HepG2 (cell line): ENCODE measurements around the gene UBE2H. TPM values are rescaled to one million over a fixed set of nuclear protein-coding genes. Genes with fewer than 3 reads are reported as not detected.
A peak's percentile ranks its signal among the peaks of the same experiment; 100 is the strongest.

Experiments
- ATAC-seq: fragments of 200-7000 bp; cut with Tn5 transposase; 3 replicates; pipeline ENCODE4 v1.9.1; 2020; ENCODE audit warnings: mild to moderate bottlenecking, moderate library complexity
- BruUV-seq: library from RNA; stranded (reverse); fragments of 400-500 nt; replicated peaks from 2 replicates; lab custom pipeline; 2021; lab: Mats Ljungman, UMichigan
- CTCF ChIA-PET: fragments of 300-600 bp; formaldehyde crosslinking; extraction: SDS; loops from one replicate; lab custom pipeline; 2021; ENCODE audit warnings: low total read pairs, inconsistent platforms, low intra/inter-chr PET ratio; lab: Yijun Ruan, JAX
- POLR2A ChIA-PET: fragments of 350-600 bp; sonication (Branson Sonifier 250); formaldehyde crosslinking; loops from one replicate; lab custom pipeline; 2020; ENCODE audit warnings: antibody characterized with exemption, inconsistent platforms; lab: Yijun Ruan, JAX
- DNase-seq: peaks from one replicate; pipeline ENCODE4 v3.0.0-alpha.2; 2015; ENCODE audit warnings: low spot score
- FAIRE-seq: peaks from 3 replicates; lab custom pipeline; 2011; peaks lifted over from hg19 to GRCh38; lab: Jason Lieb, UNC
- H2AFZ ChIP-seq: one replicate; pipeline ENCODE4 v1.6.1; 2011; ENCODE audit warnings: low read length, inconsistent platforms
- H3K27ac ChIP-seq: fragments of 300-600 bp; 3 replicates; pipeline ENCODE4 v1.8.0; 2011; ENCODE audit warnings: mixed run types, mild to moderate bottlenecking, mixed read lengths, low read length, inconsistent platforms; ENCODE audit not compliant: insufficient read depth; ENCODE audit errors: extremely low read length
- H3K27me3 ChIP-seq, 2 experiments: fragments of 200-600 bp in 1 of 2; 2 replicates in 1 of 2; 3 replicates in 1 of 2; pipeline versions ENCODE4 v1.6.0 to v1.8.0; 2011; ENCODE audit warnings: low read length in 2 of 2, mild to moderate bottlenecking in 2 of 2, moderate library complexity in 2 of 2, inconsistent platforms in 1 of 2; ENCODE audit not compliant: insufficient read depth in 2 of 2, control insufficient read depth in 1 of 2
- H3K36me3 ChIP-seq, 2 experiments: fragments of 200-600 bp in 1 of 2; replicated peaks in 1 of 2; 2 replicates in 1 of 2; 3 replicates in 1 of 2; pipeline versions ENCODE4 v1.5.1 to v1.8.0; 2011; ENCODE audit warnings: low read length in 2 of 2, inconsistent platforms in 1 of 2; ENCODE audit not compliant: insufficient read depth in 2 of 2, control insufficient read depth in 1 of 2
- H3K4me1 ChIP-seq: 2 replicates; pipeline ENCODE4 v1.5.1; 2012; ENCODE audit warnings: low read length, inconsistent platforms; ENCODE audit not compliant: insufficient read depth
- H3K4me2 ChIP-seq: 2 replicates; pipeline ENCODE4 v1.6.0; 2011; ENCODE audit warnings: low read depth, low read length, inconsistent platforms
- H3K4me3 ChIP-seq, 3 experiments: fragments of 200-600 bp in 1 of 3; sonication (generic), shearing (Covaris generic) in 1 of 3; replicated peaks in 1 of 3; 2 replicates each; pipeline ENCODE4 v1.5.1; 2011 to 2016; ENCODE audit warnings: low read length in 3 of 3, inconsistent platforms in 2 of 3, low read depth in 2 of 3, mild to moderate bottlenecking in 2 of 3, control low read depth in 1 of 3, mixed read lengths in 1 of 3; ENCODE audit not compliant: insufficient read depth in 1 of 3
- H3K79me2 ChIP-seq: one replicate; pipeline ENCODE4 v1.6.1; 2011; ENCODE audit warnings: low read length, inconsistent platforms; ENCODE audit not compliant: insufficient read depth
- H3K9ac ChIP-seq: 2 replicates; pipeline ENCODE4 v1.6.0; 2011; ENCODE audit warnings: mild to moderate bottlenecking, low read depth, low read length, inconsistent platforms; ENCODE audit not compliant: insufficient read depth
- H3K9me3 ChIP-seq: 2 replicates; pipeline ENCODE4 v1.5.1; 2012; ENCODE audit warnings: mild to moderate bottlenecking, low read length
- H4K20me1 ChIP-seq: 2 replicates; pipeline ENCODE4 v1.6.0; 2011; ENCODE audit warnings: inconsistent platforms, mild to moderate bottlenecking, low read length, moderate library complexity; ENCODE audit not compliant: insufficient read depth
- ADNP ChIP-seq: sonication (generic); formaldehyde crosslinking; IDR thresholded peaks from 2 replicates; pipeline ENCODE4 v1.4.0; 2020; ENCODE audit warnings: missing genetic modification reagents
- FOXM1 ChIP-seq: sonication (generic); formaldehyde crosslinking; IDR thresholded peaks from 2 replicates; pipeline ENCODE4 v1.5.0; 2020; ENCODE audit warnings: missing genetic modification reagents
- KDM5A ChIP-seq: fragments of 200-600 bp; sonication (generic); IDR thresholded peaks from 2 replicates; pipeline ENCODE4 v1.7.0; 2018; ENCODE audit warnings: antibody characterized with exemption, mild to moderate bottlenecking, low read length, borderline replicate concordance
- ZBTB3 ChIP-seq: sonication (generic); formaldehyde crosslinking; IDR thresholded peaks from 2 replicates; pipeline ENCODE4 v1.4.0; 2020; ENCODE audit warnings: low read depth, mild to moderate bottlenecking, moderate library complexity, missing genetic modification reagents, borderline replicate concordance
- ZKSCAN1 ChIP-seq: fragments of 150-350 bp; IDR thresholded peaks from 2 replicates; pipeline ENCODE4 v1.6.1; 2014; ENCODE audit warnings: low read length
- ZNF20 ChIP-seq: sonication (generic); formaldehyde crosslinking; IDR thresholded peaks from 2 replicates; pipeline ENCODE4 v1.4.0; 2020; ENCODE audit warnings: mild to moderate bottlenecking, moderate library complexity, missing genetic modification reagents
- ZNF556 ChIP-seq: sonication (generic); formaldehyde crosslinking; IDR thresholded peaks from 2 replicates; pipeline ENCODE4 v1.4.0; 2020; ENCODE audit warnings: mild to moderate bottlenecking, missing genetic modification reagents, borderline replicate concordance
- ZNF605 ChIP-seq: sonication (generic); formaldehyde crosslinking; IDR thresholded peaks from 2 replicates; pipeline ENCODE4 v1.8.0; 2022; ENCODE audit warnings: mild to moderate bottlenecking, missing genetic modification reagents
- WGBS: methylation state at CpG from one replicate; pipeline ENCODE4 v1.1.6; 2017; ENCODE audit warnings: low lambda C conversion rate; 5-methylcytosine and 5-hydroxymethylcytosine counted together
- in situ Hi-C: cut with HindIII; loops from 2 replicates; pipeline ENCODE4 v1.10.0; 2017; ENCODE audit warnings: low pct_unique_long_range_greater_than_20kb; ENCODE audit not compliant: extremely low pct_ligation_motif_present
- intact Hi-C: fragments of 100-400 bp; cut with micrococcal nuclease; formaldehyde crosslinking; loops from one replicate; pipeline ENCODE4 v1.10.0; 2022; ENCODE audit not compliant: unreplicated experiment
- polyA plus RNA-seq, 8 experiments: library from polyadenylated mRNA; depleted of rRNA in 3 of 8; stranded (reverse) in 7 of 8; unstranded in 1 of 8; fragments of >200 nt; fragmentation: Illumina TruSeq in 4 of 8; extraction: Trizol in 4 of 8; gene quantifications; 2 replicates each; pipeline versions ENCODE4 v1.2.1 to v1.2.3, GENCODE V29; 2011 to 2016; ENCODE audit warnings: low read depth in 4 of 8, missing spikeins in 1 of 8, mixed read lengths in 1 of 8; ENCODE audit not compliant: insufficient read depth in 1 of 8
- total RNA-seq, 5 experiments: library from RNA; depleted of rRNA; stranded (reverse); fragments of >200 nt; fragmentation: Illumina TruSeq; extraction: Trizol; gene quantifications; 2 replicates each; pipeline ENCODE4 v1.2.3, GENCODE V29; 2016; ENCODE audit warnings: low read depth in 1 of 5
- TF ChIP-seq, protein P1 (sequence below): sonication (generic); formaldehyde crosslinking; IDR thresholded peaks from 2 replicates; pipeline ENCODE4 v1.4.0; 2020; ENCODE audit warnings: missing genetic modification reagents, mild to moderate bottlenecking, borderline replicate concordance
- TF ChIP-seq, protein P2 (sequence below), 2 experiments: sonication (generic) in 1 of 2; formaldehyde crosslinking in 1 of 2; IDR thresholded peaks; 2 replicates each; pipeline versions ENCODE4 v1.4.0 to v1.6.1; 2018 to 2020; ENCODE audit warnings: missing genetic modification reagents in 2 of 2, borderline replicate concordance in 1 of 2, low read depth in 1 of 2, mild to moderate bottlenecking in 1 of 2, missing biosample characterization in 1 of 2
- TF ChIP-seq, protein P3 (sequence below): sonication (generic); formaldehyde crosslinking; IDR thresholded peaks from 2 replicates; pipeline ENCODE4 v1.4.0; 2020; ENCODE audit warnings: mild to moderate bottlenecking, missing genetic modification reagents
- TF ChIP-seq, protein P4 (sequence below): sonication (generic); formaldehyde crosslinking; IDR thresholded peaks from 2 replicates; pipeline ENCODE4 v1.4.0; 2020; ENCODE audit warnings: mild to moderate bottlenecking, low read depth, missing genetic modification reagents

UBE2H gene
- total and polyA plus RNA-seq, 2 of the 13 experiments (the other 11 are each of a cell fraction or from before 2014, with no cell fraction given): 15.5 to 40.1 TPM

- ChIA-PET POLR2A (interaction anchor here (1.0 to 2.9 kb wide), 5 partner anchors 10 to 380 kb away, joined by 3 to 28 read pairs (median 5); no protein-coding TSS in a partner anchor), CTCF (no interaction called here)
- Histone ChIP-seq H3K36me3 (peaks cover 0 to 3% of the 10 kb centered on the region in 2 experiments; a peak in 1 of 5 replicates), H3K4me3 (peak overlapping the region; percentile 86 to 94 (median 87)), H3K9me3 (no peaks in the 10 kb centered on the region), H3K27ac (peak overlapping the region; percentile 92), H2AFZ (no peak overlapping the region), H3K79me2 (peaks cover 68% of the 10 kb centered on the region), H4K20me1 (peaks cover 21% of the 10 kb centered on the region), H3K9ac (peak overlapping the region; percentile 90), H3K27me3 (no peaks in the 10 kb centered on the region; a peak in 1 of 5 replicates), H3K4me1 (peaks cover 45% of the 10 kb centered on the region), H3K4me2 (peak overlapping the region; percentile 76)
- ATAC-seq (no peak; the same call in 2 of the 3 replicates), FAIRE-seq (no peak), DNase-seq (peak; percentile 81)
- intact Hi-C loops: loop anchor here (2.0 to 5.0 kb wide), 3 partner anchors 43 to 117 kb away; no protein-coding TSS in a partner anchor
- in situ Hi-C loops: no loop called here
- TSS peak; percentile 97 for BruUV-seq
- WGBS: 1% methylated on average over 9 of the region's 10 CpGs
- TF ChIP-seq ZBTB3 (CRISPR knock-in tag): 0 out of 2 replicates have a peak, but pooled peaks have one; percentile 35
- TF ChIP-seq, protein P1, sequence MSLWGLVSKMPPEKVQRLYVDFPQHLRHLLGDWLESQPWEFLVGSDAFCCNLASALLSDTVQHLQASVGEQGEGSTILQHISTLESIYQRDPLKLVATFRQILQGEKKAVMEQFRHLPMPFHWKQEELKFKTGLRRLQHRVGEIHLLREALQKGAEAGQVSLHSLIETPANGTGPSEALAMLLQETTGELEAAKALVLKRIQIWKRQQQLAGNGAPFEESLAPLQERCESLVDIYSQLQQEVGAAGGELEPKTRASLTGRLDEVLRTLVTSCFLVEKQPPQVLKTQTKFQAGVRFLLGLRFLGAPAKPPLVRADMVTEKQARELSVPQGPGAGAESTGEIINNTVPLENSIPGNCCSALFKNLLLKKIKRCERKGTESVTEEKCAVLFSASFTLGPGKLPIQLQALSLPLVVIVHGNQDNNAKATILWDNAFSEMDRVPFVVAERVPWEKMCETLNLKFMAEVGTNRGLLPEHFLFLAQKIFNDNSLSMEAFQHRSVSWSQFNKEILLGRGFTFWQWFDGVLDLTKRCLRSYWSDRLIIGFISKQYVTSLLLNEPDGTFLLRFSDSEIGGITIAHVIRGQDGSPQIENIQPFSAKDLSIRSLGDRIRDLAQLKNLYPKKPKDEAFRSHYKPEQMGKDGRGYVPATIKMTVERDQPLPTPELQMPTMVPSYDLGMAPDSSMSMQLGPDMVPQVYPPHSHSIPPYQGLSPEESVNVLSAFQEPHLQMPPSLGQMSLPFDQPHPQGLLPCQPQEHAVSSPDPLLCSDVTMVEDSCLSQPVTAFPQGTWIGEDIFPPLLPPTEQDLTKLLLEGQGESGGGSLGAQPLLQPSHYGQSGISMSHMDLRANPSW (CRISPR knock-in tag): 0 out of 2 replicates have a peak, but pooled peaks have one; percentile 63
- peak; percentile 72; the same call in 1 of the 2 replicates for TF ChIP-seq KDM5A
- TF ChIP-seq ZNF605: peak; percentile 83
- no peak for TF ChIP-seq ZNF556 (CRISPR knock-in tag)
- TF ChIP-seq, protein P2, sequence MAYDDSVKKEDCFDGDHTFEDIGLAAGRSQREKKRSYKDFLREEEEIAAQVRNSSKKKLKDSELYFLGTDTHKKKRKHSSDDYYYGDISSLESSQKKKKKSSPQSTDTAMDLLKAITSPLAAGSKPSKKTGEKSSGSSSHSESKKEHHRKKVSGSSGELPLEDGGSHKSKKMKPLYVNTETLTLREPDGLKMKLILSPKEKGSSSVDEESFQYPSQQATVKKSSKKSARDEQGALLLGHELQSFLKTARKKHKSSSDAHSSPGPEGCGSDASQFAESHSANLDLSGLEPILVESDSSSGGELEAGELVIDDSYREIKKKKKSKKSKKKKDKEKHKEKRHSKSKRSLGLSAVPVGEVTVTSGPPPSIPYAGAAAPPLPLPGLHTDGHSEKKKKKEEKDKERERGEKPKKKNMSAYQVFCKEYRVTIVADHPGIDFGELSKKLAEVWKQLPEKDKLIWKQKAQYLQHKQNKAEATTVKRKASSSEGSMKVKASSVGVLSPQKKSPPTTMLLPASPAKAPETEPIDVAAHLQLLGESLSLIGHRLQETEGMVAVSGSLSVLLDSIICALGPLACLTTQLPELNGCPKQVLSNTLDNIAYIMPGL (CRISPR knock-in tag; IDR thresholded peaks at IDR 0.05; ENCODE audit: borderline replicate concordance in 1 of 2, low read depth in 1 of 2): 0 out of 4 replicates have a peak, but pooled peaks have one; percentile 2 to 25
- no peak for TF ChIP-seq FOXM1 (CRISPR knock-in tag)
- TF ChIP-seq ZKSCAN1: no peak
- TF ChIP-seq, protein P3, sequence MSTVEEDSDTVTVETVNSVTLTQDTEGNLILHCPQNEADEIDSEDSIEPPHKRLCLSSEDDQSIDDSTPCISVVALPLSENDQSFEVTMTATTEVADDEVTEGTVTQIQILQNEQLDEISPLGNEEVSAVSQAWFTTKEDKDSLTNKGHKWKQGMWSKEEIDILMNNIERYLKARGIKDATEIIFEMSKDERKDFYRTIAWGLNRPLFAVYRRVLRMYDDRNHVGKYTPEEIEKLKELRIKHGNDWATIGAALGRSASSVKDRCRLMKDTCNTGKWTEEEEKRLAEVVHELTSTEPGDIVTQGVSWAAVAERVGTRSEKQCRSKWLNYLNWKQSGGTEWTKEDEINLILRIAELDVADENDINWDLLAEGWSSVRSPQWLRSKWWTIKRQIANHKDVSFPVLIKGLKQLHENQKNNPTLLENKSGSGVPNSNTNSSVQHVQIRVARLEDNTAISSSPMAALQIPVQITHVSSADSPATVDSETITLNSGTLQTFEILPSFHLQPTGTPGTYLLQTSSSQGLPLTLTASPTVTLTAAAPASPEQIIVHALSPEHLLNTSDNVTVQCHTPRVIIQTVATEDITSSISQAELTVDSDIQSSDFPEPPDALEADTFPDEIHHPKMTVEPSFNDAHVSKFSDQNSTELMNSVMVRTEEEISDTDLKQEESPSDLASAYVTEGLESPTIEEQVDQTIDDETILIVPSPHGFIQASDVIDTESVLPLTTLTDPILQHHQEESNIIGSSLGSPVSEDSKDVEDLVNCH: no peak
- TF ChIP-seq, protein P4, sequence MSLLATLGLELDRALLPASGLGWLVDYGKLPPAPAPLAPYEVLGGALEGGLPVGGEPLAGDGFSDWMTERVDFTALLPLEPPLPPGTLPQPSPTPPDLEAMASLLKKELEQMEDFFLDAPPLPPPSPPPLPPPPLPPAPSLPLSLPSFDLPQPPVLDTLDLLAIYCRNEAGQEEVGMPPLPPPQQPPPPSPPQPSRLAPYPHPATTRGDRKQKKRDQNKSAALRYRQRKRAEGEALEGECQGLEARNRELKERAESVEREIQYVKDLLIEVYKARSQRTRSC (CRISPR knock-in tag): no peak
- no peak for TF ChIP-seq ADNP (CRISPR knock-in tag)
- TF ChIP-seq ZNF20: no peak
Measured at GRCh38 chr7:129949292-129950133, 3.2 kb downstream of the UBE2H start.
